SKM-1 treated with dmso at 0.1 percent for 144 hours (cell line): ENCODE measurements around the gene ERAL1.
"Not testable (repeated sequence)": the region's sequence is repeated elsewhere in the genome, so short reads cannot be mapped to it uniquely, and the experiment has no call there.

ENCODE experiments used
- DNase-seq: peaks from one replicate; lab custom pipeline; 2025; ENCODE audit not compliant: unreplicated experiment; lab: John Stamatoyannopoulos, UW

Gene ERAL1

GRCh38 chr17:28849281-28849680 lies 5.5 kb upstream of the ERAL1 start:
- no peak for DNase-seq

DNA sequence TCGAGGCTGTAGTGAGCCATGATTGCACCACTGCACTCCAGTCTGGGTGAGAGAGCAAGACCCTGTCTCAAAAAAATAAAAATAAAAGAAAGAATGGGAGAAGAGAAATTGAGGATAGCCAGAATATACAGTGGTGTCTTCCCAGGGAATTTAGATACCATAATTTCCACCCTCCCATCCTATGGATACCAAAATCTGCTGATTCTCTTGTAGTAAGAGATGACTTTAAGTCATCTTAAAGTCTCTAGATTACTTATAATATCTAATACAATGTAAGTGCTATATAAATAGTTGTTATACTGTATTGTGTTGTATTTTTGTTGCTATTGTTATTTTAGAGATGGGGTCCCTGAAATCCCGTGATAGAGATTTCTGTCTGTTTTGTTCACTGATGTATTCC lies 1.5 kb upstream of the ERAL1 start:
- no peak for DNase-seq

DNA sequence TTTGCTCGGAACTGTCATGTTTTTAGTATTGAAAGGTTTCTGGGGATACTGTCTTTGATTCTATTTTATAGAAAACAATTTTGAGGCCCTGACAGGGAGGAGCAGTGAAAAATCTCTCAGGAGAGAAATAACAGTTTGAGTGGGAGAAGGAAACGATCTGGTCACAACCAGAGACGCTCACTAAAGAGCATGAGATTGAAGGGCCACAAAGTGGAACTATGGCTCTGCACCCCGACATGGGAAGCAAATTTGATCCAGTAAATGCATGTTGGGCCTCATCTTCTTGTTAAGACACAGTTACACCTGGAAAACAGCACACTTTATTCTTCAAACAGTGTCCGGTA lies 492 bp downstream of the ERAL1 start:
- DNase-seq, result no peak

GRCh38 chr17:28856028-28856574 lies 1.3 kb downstream of the ERAL1 start:
- DNase-seq, result no peak

GRCh38 chr17:28857905-28858800 lies 3.3 kb downstream of the ERAL1 start:
- no peak for DNase-seq

DNA sequence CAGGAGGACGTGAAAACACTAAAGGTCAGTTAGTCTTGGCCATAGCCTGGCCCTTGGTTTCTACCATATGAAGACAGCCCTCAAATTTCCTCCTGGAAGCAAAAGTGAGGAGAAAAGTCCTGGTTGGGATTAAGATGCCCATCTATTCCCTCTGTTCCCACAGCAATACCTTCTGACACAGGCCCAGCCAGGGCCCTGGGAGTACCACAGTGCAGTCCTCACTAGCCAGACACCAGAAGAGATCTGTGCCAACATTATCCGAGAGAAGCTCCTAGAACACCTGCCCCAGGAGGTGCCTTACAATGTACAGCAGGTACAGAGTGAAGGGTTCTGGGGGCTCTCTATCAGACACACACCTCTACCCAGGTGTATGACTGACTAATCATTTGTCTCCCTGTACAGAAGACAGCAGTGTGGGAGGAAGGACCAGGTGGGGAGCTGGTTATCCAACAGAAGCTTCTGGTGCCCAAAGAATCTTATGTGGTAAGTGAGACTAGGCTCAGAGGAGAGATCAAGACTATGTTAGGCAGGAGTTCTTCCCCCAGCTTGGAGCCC lies 4.1 kb downstream of the ERAL1 start:
- no peak for DNase-seq

GRCh38 chr17:28860363-28860808 lies 5.6 kb downstream of the ERAL1 start:
- DNase-seq, result no peak

DNA sequence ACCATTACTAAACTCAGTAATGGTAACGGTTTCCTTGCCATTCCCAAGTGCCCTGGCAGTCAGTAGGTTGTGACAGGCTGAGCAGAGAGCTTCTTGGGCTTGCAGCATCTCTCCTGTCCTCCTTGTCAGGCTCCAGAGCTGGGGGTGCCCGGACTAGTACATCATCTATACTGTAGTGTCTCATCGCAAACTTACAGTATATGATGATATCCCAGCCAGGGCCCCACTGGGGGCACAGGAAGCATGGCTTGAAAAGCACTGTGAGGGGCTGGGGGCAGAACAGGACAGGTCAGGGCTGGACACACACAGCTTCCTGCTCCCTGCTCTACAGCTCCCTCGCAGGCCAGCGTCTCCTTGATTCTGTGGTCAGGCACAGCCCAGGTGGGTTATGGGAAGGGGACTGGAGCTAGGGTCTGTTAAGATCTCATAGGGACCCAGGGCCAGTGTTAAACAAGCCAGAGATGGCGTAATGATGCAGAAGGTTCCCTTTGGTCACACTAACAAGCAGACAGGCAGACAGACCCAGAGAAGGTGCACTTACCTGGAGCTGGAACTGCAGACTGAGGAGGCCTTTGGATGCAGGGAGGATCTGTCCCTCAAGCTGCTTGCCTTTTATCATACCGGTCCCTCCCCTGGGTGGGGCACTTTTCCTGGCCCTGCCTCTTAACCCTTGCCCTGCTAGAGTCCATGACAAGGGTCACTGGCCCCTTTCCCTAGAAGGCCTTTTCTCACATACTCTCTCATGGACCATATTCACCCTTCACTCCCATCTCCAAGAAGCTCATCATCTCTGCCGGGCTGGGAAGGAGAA lies 6.8 kb downstream of the ERAL1 start:
- DNase-seq, result no peak

- DNase-seq, result no peak
Observed at GRCh38 chr17:28862561-28862960, 7.7 kb downstream of the ERAL1 start.

DNA sequence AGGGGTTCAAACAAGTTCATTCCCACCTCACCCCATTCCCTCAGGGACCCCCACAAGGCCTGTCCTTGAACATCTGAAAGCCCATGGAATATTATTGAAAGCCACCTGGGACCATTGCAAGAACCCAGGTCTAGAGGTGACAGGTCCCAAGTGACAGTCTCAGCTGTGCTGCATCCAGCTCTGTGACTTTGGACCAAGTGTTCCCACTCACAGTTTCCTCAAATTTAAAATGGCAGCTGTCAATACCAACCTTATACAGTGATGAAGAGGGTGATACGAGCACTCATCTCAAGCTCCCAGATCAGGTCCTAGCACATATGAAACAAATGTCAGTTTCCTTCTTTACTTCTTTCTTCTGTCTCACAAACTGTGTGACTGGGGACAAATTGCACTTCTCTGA lies 9.1 kb downstream of the ERAL1 start:
- DNase-seq, result no peak

DNA sequence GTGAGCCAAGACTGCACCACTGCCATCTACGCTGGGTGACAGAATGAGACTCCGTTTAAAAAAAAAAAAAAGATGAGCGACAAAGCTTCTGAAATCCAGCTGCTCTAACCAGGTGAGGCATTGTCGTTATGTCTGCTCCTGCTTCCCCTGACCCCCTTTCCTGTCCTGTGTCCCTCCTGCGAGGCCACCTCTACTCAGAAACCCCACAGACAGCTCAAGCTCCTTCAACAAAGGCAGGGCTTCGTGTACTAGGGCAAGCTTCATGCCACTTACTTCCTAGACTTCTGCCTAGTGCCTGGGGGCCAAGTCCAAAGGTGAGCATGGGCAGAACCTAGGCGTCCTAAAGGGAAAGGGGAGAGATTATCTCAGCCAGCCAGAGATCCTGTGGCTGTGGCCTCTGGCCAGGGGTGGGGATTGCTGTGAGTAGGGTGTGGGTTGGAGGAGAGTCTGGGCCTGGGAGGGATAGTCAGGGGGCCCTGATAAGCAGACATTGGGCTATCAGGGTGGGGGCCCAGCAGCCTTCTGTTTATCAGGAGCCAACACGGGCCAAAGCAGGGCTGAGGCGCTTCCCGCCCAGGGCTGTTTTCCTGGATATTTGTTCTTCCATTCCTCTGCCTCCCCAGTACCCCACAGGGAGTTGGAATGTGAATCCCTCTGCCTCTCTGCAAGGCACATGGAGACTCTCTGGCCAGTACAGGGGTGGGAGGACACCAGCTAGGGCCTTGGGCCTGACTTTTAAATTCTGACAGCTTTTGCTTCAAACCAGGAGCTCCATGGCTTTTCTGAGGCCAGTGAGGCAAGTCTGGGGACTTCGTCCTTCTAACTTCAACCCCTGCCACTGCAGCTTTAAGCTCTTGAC lies 10.4 kb downstream of the ERAL1 start:
- no peak for DNase-seq

DNA sequence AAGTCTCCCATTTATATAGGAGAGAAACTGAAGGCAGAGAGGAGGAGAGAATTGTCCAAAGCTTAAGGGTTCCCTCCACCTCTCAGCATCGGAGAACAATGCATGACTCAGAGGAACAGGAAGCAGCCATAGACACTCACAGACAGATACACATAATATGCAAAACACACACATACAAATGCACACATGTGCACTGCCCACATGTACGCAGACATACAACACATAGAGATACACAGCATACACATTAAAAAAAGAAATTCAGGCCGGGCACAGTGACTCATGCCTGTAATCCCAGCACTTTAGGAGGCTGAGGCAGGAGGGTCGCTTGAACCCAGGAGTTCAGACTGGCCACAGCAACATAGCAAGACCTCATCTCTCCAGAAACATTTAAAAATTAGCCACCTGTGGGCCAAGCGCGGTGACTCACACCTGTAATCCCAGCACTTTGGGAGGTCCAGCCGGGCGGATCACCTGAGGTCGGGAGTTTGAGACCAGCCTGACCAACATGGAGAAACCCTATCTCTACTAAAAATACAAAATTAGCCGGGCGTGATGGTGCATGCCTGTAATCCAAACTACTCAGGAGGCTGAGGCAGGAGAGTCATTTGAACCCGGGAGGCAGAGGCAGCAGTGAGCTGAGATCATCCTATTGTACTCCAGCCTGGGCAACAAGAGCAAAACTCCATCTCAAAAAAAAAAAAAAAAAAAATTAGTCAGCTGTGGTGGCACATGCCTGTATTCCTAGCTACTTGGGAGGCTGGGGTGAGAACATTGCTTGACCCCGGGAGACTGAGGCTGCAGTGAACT lies 11.3 kb downstream of the ERAL1 start:
- DNase-seq, result no peak

GRCh38 chr17:28867276-28867675 lies 12.5 kb downstream of the ERAL1 start:
- no peak for DNase-seq

- no peak for DNase-seq
Observed at GRCh38 chr17:28871056-28871579, 16.3 kb downstream of the ERAL1 start.

DNA sequence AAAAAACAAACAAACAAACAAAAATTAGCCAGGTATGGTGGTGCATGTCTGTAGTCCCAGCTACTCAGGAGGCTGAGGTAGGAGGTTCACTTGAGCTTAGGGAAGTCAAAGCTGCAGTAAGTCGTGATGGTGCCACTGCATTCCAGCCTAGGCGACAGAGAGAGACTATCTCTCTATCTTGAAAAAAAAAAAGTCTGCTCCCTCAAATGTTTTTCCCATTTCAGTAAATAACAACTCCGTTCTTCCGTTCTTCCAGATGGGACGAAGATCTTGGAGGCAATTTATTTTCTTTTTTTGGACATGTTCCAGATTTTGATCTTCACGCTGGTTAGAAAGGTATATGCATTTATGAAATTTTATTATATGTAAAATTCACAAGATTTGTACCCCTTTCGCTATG lies 19.0 kb downstream of the ERAL1 start:
- no peak for DNase-seq

DNA sequence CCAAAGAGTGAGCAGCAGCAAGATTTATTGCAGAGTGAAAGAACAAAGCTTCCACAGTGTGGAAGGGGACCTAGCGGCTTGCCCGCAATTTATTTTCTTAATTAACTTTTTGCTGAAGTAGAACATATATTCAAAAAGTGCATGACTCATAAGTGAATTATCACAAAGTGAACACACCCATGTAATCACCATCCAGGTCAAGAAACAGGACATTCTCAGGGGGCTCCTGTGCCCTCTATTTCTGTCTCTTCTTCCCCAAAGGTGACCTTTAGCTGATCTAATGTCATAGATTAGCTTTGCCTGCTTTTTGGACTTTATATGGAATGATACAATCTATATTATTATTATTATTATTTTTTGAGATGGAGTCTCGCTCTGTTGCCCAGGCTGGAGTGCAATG lies 19.9 kb downstream of the ERAL1 start:
- no peak for DNase-seq

DNA sequence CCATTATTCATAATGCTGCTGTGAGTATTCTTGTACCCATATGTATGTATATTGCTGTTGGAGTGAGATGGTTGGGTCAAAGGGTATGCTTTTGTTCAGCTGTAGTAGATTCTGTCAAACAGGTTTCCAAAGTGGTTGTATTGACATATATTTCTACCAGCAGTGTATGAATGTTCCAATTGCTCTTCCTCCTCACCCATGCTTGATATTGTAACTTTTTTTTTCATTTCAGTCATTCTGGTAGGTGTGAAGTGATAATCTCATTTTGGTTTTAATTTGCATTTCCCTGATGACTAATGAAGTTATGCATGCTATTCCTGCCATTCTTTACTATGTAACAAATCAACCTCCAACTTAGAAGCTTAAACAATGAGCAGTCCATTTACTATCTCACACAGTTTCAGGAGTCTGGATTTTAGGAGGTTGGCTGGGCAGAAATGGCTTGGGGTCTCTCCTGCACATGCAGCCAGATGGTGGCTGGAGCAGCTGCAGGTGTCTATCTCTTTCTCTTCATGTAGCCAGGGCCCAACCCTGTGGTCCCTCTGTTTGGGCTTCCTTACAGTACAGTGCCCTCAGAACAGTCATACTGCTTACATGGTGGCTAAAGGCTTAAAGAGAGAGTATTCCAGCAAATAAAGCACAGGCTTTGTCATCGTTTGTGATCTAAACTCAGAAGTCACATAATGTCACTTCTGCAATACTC lies 21.2 kb downstream of the ERAL1 start:
- DNase-seq, result no peak

DNA sequence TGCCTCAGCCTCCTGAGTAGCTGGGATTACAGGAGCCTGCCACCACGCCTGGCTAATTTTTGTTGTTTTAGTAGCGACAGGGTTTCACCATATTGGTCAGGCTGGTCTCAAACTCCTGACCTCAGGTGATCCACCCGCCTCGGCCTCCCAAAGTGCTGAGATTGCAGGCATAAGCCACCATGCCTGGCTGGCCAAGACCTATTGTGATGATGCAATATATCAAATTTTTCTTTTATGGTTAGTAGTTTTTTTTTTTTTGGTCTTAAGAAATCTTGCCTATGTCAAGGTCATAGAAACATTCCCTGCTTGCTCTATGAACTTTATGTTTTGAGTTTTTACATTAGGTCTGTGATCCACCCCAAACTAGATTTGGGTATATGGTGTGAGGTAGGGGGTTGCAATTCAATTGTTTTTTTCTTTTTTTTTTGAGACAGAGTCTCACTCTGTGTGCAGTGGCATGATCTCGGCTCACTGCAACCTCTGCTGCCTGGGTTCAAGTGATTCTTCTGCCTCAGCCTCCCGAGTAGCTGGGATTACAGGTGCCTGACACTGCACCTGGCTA lies 22.4 kb downstream of the ERAL1 start:
- not testable (repeated sequence) for DNase-seq
